Right cardiac atrium (tissue), 5 donors: ENCODE results near the gene PXT1. TPM values are rescaled to one million over a fixed set of nuclear protein-coding genes. Genes with fewer than 3 reads are reported as not detected.
"Not testable (repeated sequence)": the region's sequence is repeated elsewhere in the genome, so short reads cannot be mapped to it uniquely, and the experiment has no call there.

Source experiments
- ATAC-seq, 2 donors: fragments of 200-7000 bp; cut with Tn5 transposase; one replicate each; pipeline versions ENCODE4 v1.8.0 to v1.9.1; 2020; ENCODE audit warnings: moderate library complexity in 2 of 2, mild to moderate bottlenecking in 1 of 2
- DNase-seq, 3 donors: peaks; one replicate each; pipeline ENCODE4 v3.0.0-alpha.2; 2020
- H3K27ac ChIP-seq: one replicate; pipeline ENCODE4 v1.5.1; 2013; ENCODE audit warnings: mild to moderate bottlenecking, low read length, control low read depth, moderate library complexity
- H3K27me3 ChIP-seq: one replicate; pipeline ENCODE4 v1.6.1; 2013; ENCODE audit not compliant: control insufficient read depth, insufficient read depth
- H3K4me1 ChIP-seq: one replicate; pipeline ENCODE4 v1.6.1; 2013; ENCODE audit warnings: low read length; ENCODE audit not compliant: control insufficient read depth, insufficient read depth
- H3K4me3 ChIP-seq: one replicate; pipeline ENCODE4 v1.5.1; 2013; ENCODE audit warnings: low read length, control low read depth
- H3K9me3 ChIP-seq: one replicate; pipeline ENCODE4 v1.6.1; 2013; ENCODE audit warnings: low read length; ENCODE audit not compliant: control insufficient read depth
- WGBS: extraction: QIAGEN DNeasy Blood & Tissue Kit; methylation state at CpG from one replicate; pipeline ENCODE4 v1.1.7; 2013; 5-methylcytosine and 5-hydroxymethylcytosine counted together
- intact Hi-C, 4 donors: fragments of 100-400 bp; cut with DNase I; formaldehyde crosslinking; loops; one replicate each; pipeline versions ENCODE4 v1.11.0 to v1.14.0; 2022 to 2023
- polyA plus RNA-seq: library from polyadenylated mRNA; stranded (reverse); fragments of 200-250 nt; gene quantifications from one replicate; pipeline ENCODE4 v1.2.3, GENCODE V29; 2013
- total RNA-seq, 4 donors: library from RNA; stranded (reverse); fragmentation: NEBNext Ultra II Directional; extraction: Animal tissue kit (Norgen Biotek cat#: 25700); gene quantifications; one replicate each; pipeline ENCODE4 v1.2.1, GENCODE V29; 2021
- donor health status: healthy with polysubstance abuse.
- donor health status: DM: no; HTN: yes; CAD: no.
- donor health status: DM: no; HTN: no; CAD: no.
- donor health status: DM: no; HTN: yes; CAD: no; lungs with severe emphysema.
- donor health status: DM: yes; HTN: yes; CAD: no.

The PXT1 gene
- total and polyA plus RNA-seq, 5 donors, result 0.09 to 0.42 (median 0.17) TPM; not detected in 2

GRCh38 chr6:36422714-36423100, 19.9 kb downstream of the PXT1 start:
- no peaks in the 10 kb centered on the region for H3K9me3 ChIP-seq
- no peaks in the 10 kb centered on the region for H3K4me1 ChIP-seq
- H3K4me3 ChIP-seq, result peak overlapping the region; percentile 45
- no peaks in the 10 kb centered on the region for H3K27me3 ChIP-seq
- H3K27ac ChIP-seq, result peak overlapping the region; percentile 6
- 11% methylated on average over 4 of the region's 4 CpGs for WGBS
- DNase-seq, result peak in 1 of 3 donors; percentile 26
- ATAC-seq, result no peak
- intact Hi-C loops, result loop anchor here in 1 of 4 donors (10.0 kb wide), 1 partner anchor 172 kb away; the partner anchor contains the start of gene SRSF3

- ATAC-seq (no peak), DNase-seq (no peak)
- H3K4me3 ChIP-seq, result no peak overlapping the region
- whole genome bisulfite sequencing, result 79% methylated on average over 1 of the region's 1 CpG
- no peaks in the 10 kb centered on the region for H3K9me3 ChIP-seq
- no peaks in the 10 kb centered on the region for H3K27me3 ChIP-seq
- no peak overlapping the region for H3K27ac ChIP-seq
- no peaks in the 10 kb centered on the region for H3K4me1 ChIP-seq
- intact Hi-C loops, result no loop called here
These were observed 23.3 kb downstream of the PXT1 start for GRCh38 chr6:36419310-36419709.

- ATAC-seq, result no peak
- no peak overlapping the region for H3K27ac ChIP-seq
- no peaks in the 10 kb centered on the region for H3K9me3 ChIP-seq
- intact Hi-C loops, result no loop called here
- no peak for DNase-seq
- 63% methylated on average over 3 of the region's 3 CpGs for WGBS
- no peak overlapping the region for H3K4me3 ChIP-seq
- no peaks in the 10 kb centered on the region for H3K4me1 ChIP-seq
- H3K27me3 ChIP-seq, result no peaks in the 10 kb centered on the region
These were observed 24.1 kb downstream of the PXT1 start for GRCh38 chr6:36418558-36418957.

GRCh38 chr6:36414481-36414880, 28.2 kb downstream of the PXT1 start:
- WGBS, result 59% methylated on average over 1 of the region's 1 CpG
- DNase-seq, result no peak
- Histone ChIP-seq H3K9me3 (no peaks in the 10 kb centered on the region), H3K4me3 (no peak overlapping the region), H3K4me1 (no peaks in the 10 kb centered on the region), H3K27me3 (no peaks in the 10 kb centered on the region), H3K27ac (no peak overlapping the region)
- ATAC-seq, result no peak
- intact Hi-C loops, result no loop called here

GRCh38 chr6:36413489-36414480, 28.9 kb downstream of the PXT1 start:
- intact Hi-C loops, result no loop called here
- ATAC-seq (no peak), DNase-seq (no peak)
- Histone ChIP-seq H3K27me3 (no peaks in the 10 kb centered on the region), H3K9me3 (no peaks in the 10 kb centered on the region), H3K4me3 (no peak overlapping the region), H3K4me1 (no peaks in the 10 kb centered on the region), H3K27ac (no peak overlapping the region)
- 89% methylated on average over 4 of the region's 4 CpGs for WGBS

GRCh38 chr6:36409718-36410117, 32.9 kb downstream of the PXT1 start:
- H3K27ac ChIP-seq, H3K4me1 ChIP-seq, H3K4me3 ChIP-seq, H3K27me3 ChIP-seq, H3K9me3 ChIP-seq, intact Hi-C loops, ATAC-seq, DNase-seq: not testable (repeated sequence)
- WGBS, result 74% methylated on average over 5 of the region's 5 CpGs

GRCh38 chr6:36404164-36404563, 38.5 kb downstream of the PXT1 start:
- H3K4me1 ChIP-seq, result no peaks in the 10 kb centered on the region
- intact Hi-C loops, result no loop called here
- H3K9me3 ChIP-seq, result no peaks in the 10 kb centered on the region
- H3K27me3 ChIP-seq, result no peaks in the 10 kb centered on the region
- no peak for DNase-seq
- 94% methylated on average over 4 of the region's 4 CpGs for WGBS
- no peak overlapping the region for H3K4me3 ChIP-seq
- no peak overlapping the region for H3K27ac ChIP-seq
- ATAC-seq, result no peak

- ATAC-seq (no peak), DNase-seq (no peak)
- Histone ChIP-seq H3K27me3 (no peaks in the 10 kb centered on the region), H3K27ac (no peak overlapping the region), H3K4me3 (no peak overlapping the region), H3K4me1 (no peaks in the 10 kb centered on the region), H3K9me3 (no peaks in the 10 kb centered on the region)
- WGBS, result 56% methylated on average over 3 of the region's 3 CpGs
- intact Hi-C loops, result no loop called here
These were observed 40.2 kb downstream of the PXT1 start for GRCh38 chr6:36402481-36402880.

GRCh38 chr6:36399970-36400369, 42.7 kb downstream of the PXT1 start:
- intact Hi-C loops, result no loop called here
- no peak for DNase-seq
- ATAC-seq, result no peak
- H3K27ac ChIP-seq, result no peak overlapping the region
- no peaks in the 10 kb centered on the region for H3K27me3 ChIP-seq
- no peak overlapping the region for H3K4me3 ChIP-seq
- H3K9me3 ChIP-seq, result no peaks in the 10 kb centered on the region
- WGBS, result 74% methylated on average over 1 of the region's 1 CpG
- H3K4me1 ChIP-seq, result no peaks in the 10 kb centered on the region

GRCh38 chr6:36392621-36393020, 50.0 kb downstream of the PXT1 start:
- no peak overlapping the region for H3K27ac ChIP-seq
- DNase-seq, result no peak
- no peaks in the 10 kb centered on the region for H3K9me3 ChIP-seq
- no peaks in the 10 kb centered on the region for H3K4me1 ChIP-seq
- 88% methylated on average over 5 of the region's 5 CpGs for WGBS
- no peak for ATAC-seq
- no peaks in the 10 kb centered on the region for H3K27me3 ChIP-seq
- intact Hi-C loops, result no loop called here
- no peak overlapping the region for H3K4me3 ChIP-seq

- DNase-seq, result no peak
- Histone ChIP-seq H3K27me3 (no peaks in the 10 kb centered on the region), H3K4me3 (no peak overlapping the region), H3K27ac (no peak overlapping the region), H3K9me3 (no peaks in the 10 kb centered on the region), H3K4me1 (no peaks in the 10 kb centered on the region)
- intact Hi-C loops, result no loop called here
- no peak for ATAC-seq
These were observed 53.3 kb downstream of the PXT1 start for GRCh38 chr6:36389353-36389752.
